PC-9 (cell line): Measurements from ENCODE around the gene PPIL6. TPM values are rescaled to one million over a fixed set of nuclear protein-coding genes. Genes with fewer than 3 reads are reported as not detected.

Experiments used
- BruUV-seq: library from RNA; stranded (reverse); fragments of 400-500 nt; replicated peaks from 2 replicates; lab custom pipeline; 2021; lab: Mats Ljungman, UMichigan
- CTCF ChIA-PET: fragments of 300-600 bp; sonication (Branson Sonifier 250); formaldehyde crosslinking; loops from one replicate; lab custom pipeline; 2022; ENCODE audit warnings: antibody characterized with exemption; lab: Charles Lee
- POLR2A ChIA-PET: fragments of 300-600 bp; sonication (Branson Sonifier 250); formaldehyde crosslinking; loops from one replicate; lab custom pipeline; 2022; ENCODE audit warnings: antibody characterized with exemption; ENCODE audit not compliant: unreplicated experiment; lab: Charles Lee
- DNase-seq, 2 experiments: peaks; one replicate each; pipeline versions ENCODE4 v3.0.0 to v3.0.0-alpha.2; 2015 to 2022; ENCODE audit warnings: mixed read lengths in 1 of 2
- H2AFZ ChIP-seq: fragments of 200-600 bp; sonication (generic); 2 replicates; pipeline ENCODE4 v1.8.1; 2017; ENCODE audit warnings: antibody characterized with exemption
- H3F3A ChIP-seq: fragments of 200-600 bp; sonication (generic); 2 replicates; pipeline ENCODE4 v1.8.1; 2017; ENCODE audit warnings: antibody characterized with exemption, mild to moderate bottlenecking, low read depth; ENCODE audit not compliant: insufficient read depth
- H3K27ac ChIP-seq: fragments of 200-600 bp; sonication (generic); 2 replicates; pipeline ENCODE4 v1.6.1; 2016; ENCODE audit warnings: mixed run types
- H3K27me3 ChIP-seq: fragments of 200-600 bp; sonication (generic); 2 replicates; pipeline ENCODE4 v1.6.1; 2016; ENCODE audit warnings: low read depth, mixed run types; ENCODE audit not compliant: insufficient read depth
- H3K36me3 ChIP-seq: fragments of 200-600 bp; sonication (generic); 2 replicates; pipeline ENCODE4 v1.6.1; 2016; ENCODE audit warnings: low read depth, mixed run types
- H3K4me1 ChIP-seq: fragments of 200-600 bp; sonication (generic); replicated peaks from 2 replicates; pipeline ENCODE4 v1.6.1; 2016; ENCODE audit warnings: mixed run types; ENCODE audit not compliant: insufficient read depth
- H3K4me2 ChIP-seq: fragments of 200-600 bp; sonication (generic); 2 replicates; pipeline ENCODE4 v1.6.1; 2017; ENCODE audit warnings: mixed run types
- H3K4me3 ChIP-seq: fragments of 200-600 bp; sonication (generic); 2 replicates; pipeline ENCODE4 v1.6.1; 2016; ENCODE audit warnings: mixed run types
- H3K79me2 ChIP-seq: fragments of 200-600 bp; sonication (generic); 2 replicates; pipeline ENCODE4 v1.6.1; 2017; ENCODE audit warnings: low read depth, mixed run types
- H3K9me2 ChIP-seq: fragments of 200-600 bp; sonication (generic); 2 replicates; pipeline ENCODE4 v1.8.1; 2017; ENCODE audit warnings: mild to moderate bottlenecking; ENCODE audit not compliant: insufficient read depth
- H3K9me3 ChIP-seq: fragments of 200-600 bp; sonication (generic); 2 replicates; pipeline ENCODE4 v1.8.1; 2016; ENCODE audit warnings: low read depth; ENCODE audit not compliant: insufficient read depth
- H4K20me1 ChIP-seq: fragments of 200-600 bp; sonication (generic); 2 replicates; pipeline ENCODE4 v1.8.1; 2017; ENCODE audit not compliant: insufficient read depth
- CTCF ChIP-seq: fragments of 200-600 bp; sonication (generic); conservative IDR thresholded peaks from 2 replicates; pipeline ENCODE4 v1.6.1; 2017; ENCODE audit warnings: mixed run types, antibody characterized with exemption, mild to moderate bottlenecking, moderate library complexity
- EZH2 ChIP-seq: fragments of 200-600 bp; sonication (generic); IDR thresholded peaks from 2 replicates; pipeline ENCODE4 v1.8.0; 2017; ENCODE audit warnings: antibody characterized with exemption, low read depth
- intact Hi-C: fragments of 100-400 bp; cut with micrococcal nuclease; formaldehyde crosslinking; loops from one replicate; pipeline ENCODE4 v1.10.0; 2022; ENCODE audit not compliant: unreplicated experiment
- total RNA-seq: library from RNA; stranded (reverse); gene quantifications from 2 replicates; pipeline ENCODE4 v1.2.3, GENCODE V29; 2021

The PPIL6 gene
- total RNA-seq, 1 experiment from 2014 or later = 15.5 TPM

GRCh38 chr6:109417646-109418045 is 22.8 kb downstream of the PPIL6 start:
- Histone ChIP-seq H3K4me3 (no peak overlapping the region), H2AFZ (no peak overlapping the region), H3F3A (peaks cover 11% of the 10 kb centered on the region), H3K4me1 (peaks cover 13% of the 10 kb centered on the region), H3K9me2 (no peaks in the 10 kb centered on the region), H3K27me3 (no peaks in the 10 kb centered on the region), H3K9me3 (no peaks in the 10 kb centered on the region), H4K20me1 (no peaks in the 10 kb centered on the region), H3K4me2 (no peak overlapping the region), H3K27ac (no peak overlapping the region), H3K79me2 (no peaks in the 10 kb centered on the region), H3K36me3 (no peaks in the 10 kb centered on the region)
- POLR2A ChIA-PET = no interaction called here
- CTCF ChIA-PET = no interaction called here
- DNase-seq = no peak
- no peak for TF ChIP-seq EZH2
- TF ChIP-seq CTCF = no peak
- intact Hi-C loops = no loop called here
- no TSS peak for BruUV-seq

- BruUV-seq = no TSS peak
- Histone ChIP-seq H3F3A (no peaks in the 10 kb centered on the region), H3K27ac (no peak overlapping the region), H3K4me3 (no peak overlapping the region), H3K4me1 (no peaks in the 10 kb centered on the region), H3K79me2 (no peaks in the 10 kb centered on the region), H3K4me2 (no peak overlapping the region), H2AFZ (no peak overlapping the region), H3K9me2 (no peaks in the 10 kb centered on the region), H3K9me3 (no peaks in the 10 kb centered on the region), H3K36me3 (no peaks in the 10 kb centered on the region), H4K20me1 (no peaks in the 10 kb centered on the region), H3K27me3 (no peaks in the 10 kb centered on the region)
- DNase-seq = no peak
- intact Hi-C loops = no loop called here
- CTCF ChIA-PET = no interaction called here
- POLR2A ChIA-PET = no interaction called here
- TF ChIP-seq CTCF (no peak), EZH2 (no peak)
These were observed 29.4 kb downstream of the PPIL6 start for GRCh38 chr6:109411034-109411433.

- Histone ChIP-seq H2AFZ (no peak overlapping the region), H4K20me1 (no peaks in the 10 kb centered on the region), H3K4me2 (no peak overlapping the region), H3K79me2 (no peaks in the 10 kb centered on the region), H3K36me3 (no peaks in the 10 kb centered on the region), H3K27me3 (no peaks in the 10 kb centered on the region), H3K27ac (no peak overlapping the region), H3K4me1 (no peaks in the 10 kb centered on the region), H3K9me2 (no peaks in the 10 kb centered on the region), H3F3A (no peaks in the 10 kb centered on the region), H3K4me3 (no peak overlapping the region), H3K9me3 (no peaks in the 10 kb centered on the region)
- no peak for DNase-seq
- no peak for TF ChIP-seq EZH2
- TF ChIP-seq CTCF = no peak
- POLR2A ChIA-PET = no interaction called here
- intact Hi-C loops = no loop called here
- BruUV-seq = no TSS peak
- CTCF ChIA-PET = no interaction called here
These were observed 34.2 kb downstream of the PPIL6 start for GRCh38 chr6:109406196-109406595.
